Measurements from ENCODE around the gene HNRNPDL.
"Not testable (repeated sequence)": the region's sequence is repeated elsewhere in the genome, so short reads cannot be mapped to it uniquely, and the experiment has no call there.

The HNRNPDL gene

GRCh38 chr4:82430193-82430963 lies at the start of gene HNRNPDL, which contains the start of gene ENOPH1:
Gene HNRNPDL (minus strand): TSS chr4:82430462. CDS start chr4:82429690, 772 bp downstream.
Gene ENOPH1 (plus strand): TSS chr4:82430590. CDS start chr4:82430830, 240 bp downstream.
- DNase-seq (ENCODE audit: low read depth in 2 of 2): peak; percentile 99

- no peak for DNase-seq (ENCODE audit: low read depth in 2 of 2)
These were observed 49.3 kb upstream of the HNRNPDL start for GRCh38 chr4:82479562-82479961.

GRCh38 chr4:82477469-82477868 lies 47.2 kb upstream of the HNRNPDL start:
- not testable (repeated sequence) for DNase-seq (ENCODE audit: low read depth in 2 of 2)

GRCh38 chr4:82475931-82476330 lies 45.7 kb upstream of the HNRNPDL start:
- not testable (repeated sequence) for DNase-seq (ENCODE audit: low read depth in 2 of 2)

- no peak for DNase-seq (ENCODE audit: low read depth in 2 of 2)
These were observed 43.4 kb upstream of the HNRNPDL start for GRCh38 chr4:82473621-82474164.

GRCh38 chr4:82473080-82473479 lies 42.8 kb upstream of the HNRNPDL start:
- DNase-seq (ENCODE audit: low read depth in 2 of 2): not testable (repeated sequence)

- no peak for DNase-seq (ENCODE audit: low read depth in 2 of 2)
These were observed 39.6 kb upstream of the HNRNPDL start for GRCh38 chr4:82469791-82470345.

GRCh38 chr4:82467471-82467870 lies 37.2 kb upstream of the HNRNPDL start:
- no peak for DNase-seq (ENCODE audit: low read depth in 2 of 2)

- no peak for DNase-seq (ENCODE audit: low read depth in 2 of 2)
These were observed 33.0 kb upstream of the HNRNPDL start for GRCh38 chr4:82463221-82463620.

- peak; percentile 60 to 88 for DNase-seq (ENCODE audit: low read depth in 2 of 2)
These were observed 32.2 kb upstream of the HNRNPDL start for GRCh38 chr4:82462415-82462831.

GRCh38 chr4:82461710-82462109 lies 31.4 kb upstream of the HNRNPDL start:
- DNase-seq (ENCODE audit: low read depth in 2 of 2): no peak

- DNase-seq (ENCODE audit: low read depth in 2 of 2): no peak
These were observed 28.5 kb upstream of the HNRNPDL start for GRCh38 chr4:82458729-82459128.

- DNase-seq (ENCODE audit: low read depth in 2 of 2): no peak
These were observed 27.0 kb upstream of the HNRNPDL start for GRCh38 chr4:82457266-82457665.

GRCh38 chr4:82452026-82452425 lies 21.8 kb upstream of the HNRNPDL start:
- no peak for DNase-seq (ENCODE audit: low read depth in 2 of 2)

- no peak for DNase-seq (ENCODE audit: low read depth in 2 of 2)
These were observed 20.9 kb upstream of the HNRNPDL start for GRCh38 chr4:82450966-82451755.

- no peak for DNase-seq (ENCODE audit: low read depth in 2 of 2)
These were observed 17.6 kb upstream of the HNRNPDL start for GRCh38 chr4:82447886-82448285.

GRCh38 chr4:82439088-82439487 lies 8.8 kb upstream of the HNRNPDL start:
- DNase-seq (ENCODE audit: low read depth in 2 of 2): no peak

- DNase-seq (ENCODE audit: low read depth in 2 of 2): no peak
These were observed 7.2 kb upstream of the HNRNPDL start for GRCh38 chr4:82437285-82438005.

GRCh38 chr4:82436780-82437179 lies 6.5 kb upstream of the HNRNPDL start:
- DNase-seq (ENCODE audit: low read depth in 2 of 2): no peak

- no peak for DNase-seq (ENCODE audit: low read depth in 2 of 2)
These were observed 5.9 kb upstream of the HNRNPDL start for GRCh38 chr4:82436130-82436529.

GRCh38 chr4:82434949-82435348 lies 4.7 kb upstream of the HNRNPDL start:
- no peak for DNase-seq (ENCODE audit: low read depth in 2 of 2)

GRCh38 chr4:82433791-82434190 lies 3.5 kb upstream of the HNRNPDL start:
- DNase-seq (ENCODE audit: low read depth in 2 of 2): no peak
